Measurements from ENCODE around the gene H19. TPM values are rescaled to one million over a fixed set of nuclear protein-coding genes. Genes with fewer than 3 reads are reported as not detected.

The H19 gene
- total RNA-seq, 1 donor from 2014 or later, result 9,050 TPM

- no peak for DNase-seq (ENCODE audit: low read depth)
Observed at GRCh38 chr11:1983601-1983961, 14.1 kb downstream of the H19 start.

DNA sequence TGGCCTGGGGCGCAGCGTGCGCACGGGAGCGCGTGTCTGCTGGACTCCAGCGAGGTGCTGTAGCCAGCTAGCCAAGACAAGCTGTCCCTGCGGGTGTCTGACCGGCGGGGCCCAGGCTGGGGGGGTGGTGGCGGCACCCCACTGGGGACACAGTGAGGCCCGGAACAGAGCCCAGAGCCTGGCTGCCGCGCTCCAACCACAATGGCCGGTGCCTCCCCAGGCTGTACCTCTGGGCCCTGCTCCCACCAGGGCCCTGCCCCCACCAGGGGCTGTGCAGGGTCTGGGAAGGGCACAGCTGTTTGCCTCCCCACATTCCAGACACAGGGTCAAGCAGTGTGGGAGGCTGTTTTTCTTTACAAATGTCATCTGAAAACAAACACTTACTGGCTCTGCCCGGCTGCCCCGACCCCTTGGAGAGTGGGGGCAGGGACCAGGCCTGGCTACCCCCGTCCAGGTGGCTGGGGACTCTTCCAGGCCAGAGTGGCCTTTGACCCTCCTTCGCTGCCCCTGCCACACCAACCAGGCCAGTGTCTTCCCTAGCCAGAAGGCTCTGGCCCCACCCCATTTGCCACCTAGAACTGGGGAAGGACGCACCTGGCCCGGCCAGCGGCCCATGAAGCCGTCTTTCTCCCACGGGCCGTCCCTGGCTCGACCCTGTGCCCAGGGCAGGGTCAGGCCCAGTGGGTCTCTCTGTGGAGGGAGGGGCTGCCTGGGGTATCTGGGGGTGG lies 14.6 kb downstream of the H19 start:
- DNase-seq (ENCODE audit: low read depth), result no peak

DNA sequence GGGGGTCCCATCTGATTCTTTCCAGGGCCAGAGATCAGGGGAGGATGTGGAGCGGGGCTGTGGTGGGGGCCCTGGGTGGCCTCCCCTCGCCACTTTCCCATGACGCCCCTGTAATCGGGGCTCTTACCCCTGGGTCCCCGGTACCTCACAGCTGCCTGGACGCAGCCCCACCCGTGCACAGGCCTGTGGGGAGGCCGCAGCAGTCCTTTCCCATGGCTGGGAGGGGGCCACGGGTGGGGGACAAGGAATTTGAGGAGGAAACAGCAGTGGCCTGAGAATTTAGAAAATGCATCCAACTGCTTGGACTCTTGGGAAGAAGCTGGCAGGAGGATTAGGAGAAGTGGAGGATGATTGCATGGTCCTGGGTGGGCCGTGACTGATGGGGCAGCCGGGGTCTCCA lies 18.0 kb downstream of the H19 start:
- no peak for DNase-seq (ENCODE audit: low read depth)

DNA sequence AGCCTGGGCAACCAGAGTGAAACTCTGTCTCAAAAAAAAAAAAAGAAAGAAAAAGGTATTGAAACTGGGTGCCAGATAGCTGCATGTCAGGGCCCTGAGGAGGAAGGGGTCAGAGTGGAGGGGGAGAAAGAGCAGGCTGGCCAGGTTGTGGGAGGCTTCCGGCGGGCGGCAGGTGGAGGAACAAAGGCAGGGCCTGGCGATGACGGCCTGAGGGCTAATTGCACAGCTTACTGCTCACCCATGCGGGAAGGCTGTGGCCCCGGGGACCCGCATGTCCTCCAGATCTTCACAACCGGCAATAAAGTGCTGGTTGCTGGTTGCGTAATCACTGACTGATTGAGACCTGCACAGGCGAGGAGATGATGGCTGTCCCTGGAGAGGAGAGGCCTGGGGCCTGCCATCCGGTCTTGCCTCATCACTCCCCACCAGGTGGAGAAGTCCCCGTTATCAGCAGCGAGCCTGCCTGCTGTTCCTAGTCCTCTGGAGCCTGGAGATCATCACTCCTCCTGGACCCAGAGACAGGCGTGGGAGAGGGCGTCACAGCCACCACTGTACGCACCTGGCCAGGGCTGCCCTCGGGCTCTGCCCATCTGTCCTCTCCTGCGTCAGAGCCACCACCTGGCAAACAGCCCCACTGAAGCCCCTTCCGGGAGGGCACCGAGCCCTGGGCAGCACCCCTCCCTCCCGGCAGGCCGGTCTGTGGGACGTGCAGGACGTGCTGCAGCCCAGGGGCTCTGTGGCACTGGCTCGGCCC lies 18.7 kb downstream of the H19 start:
- no peak for DNase-seq (ENCODE audit: low read depth)

DNA sequence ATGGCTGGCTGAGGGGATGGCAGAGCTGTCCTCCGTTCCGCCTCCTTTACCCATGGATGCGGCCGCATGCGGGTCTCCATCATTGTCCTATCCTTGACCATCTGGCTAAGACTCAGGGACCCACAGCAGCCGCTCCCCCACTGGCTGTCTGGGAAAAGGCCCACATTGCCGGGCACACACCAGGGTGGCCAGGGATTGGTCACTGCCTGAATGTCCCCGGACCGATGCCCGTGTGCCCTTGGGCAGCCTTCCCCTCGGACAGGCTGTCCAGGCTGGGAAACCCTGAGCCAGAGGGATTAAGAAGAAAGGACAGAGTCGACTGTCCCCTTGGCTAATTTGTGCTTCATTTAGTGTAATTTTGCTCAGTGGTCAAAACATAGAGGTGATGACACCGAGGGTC lies 22.5 kb downstream of the H19 start:
- DNase-seq (ENCODE audit: low read depth), result no peak

- no peak for DNase-seq (ENCODE audit: low read depth)
Observed at GRCh38 chr11:1970956-1971355, 26.7 kb downstream of the H19 start.

DNA sequence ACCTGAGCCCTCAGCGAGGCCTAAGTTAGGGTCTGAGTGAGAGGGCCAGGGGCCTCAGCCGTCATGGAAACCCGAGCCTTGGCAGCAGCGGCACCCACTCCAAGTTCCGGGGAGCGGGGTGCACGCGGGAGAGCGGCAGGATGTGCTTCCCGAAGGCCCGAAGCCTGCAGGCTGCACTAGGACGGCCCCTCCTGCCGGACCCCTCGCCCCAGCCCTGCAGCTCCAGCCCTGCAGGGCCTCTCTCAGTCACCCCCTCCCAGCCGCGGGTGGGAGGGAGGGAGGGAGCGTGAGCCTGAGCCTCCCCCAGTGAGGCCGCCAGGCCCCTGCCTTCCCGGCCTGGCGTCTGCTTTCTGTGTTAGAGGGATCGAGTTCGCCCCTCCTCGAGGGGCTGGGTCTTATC lies 27.9 kb downstream of the H19 start:
- DNase-seq (ENCODE audit: low read depth), result no peak

DNA sequence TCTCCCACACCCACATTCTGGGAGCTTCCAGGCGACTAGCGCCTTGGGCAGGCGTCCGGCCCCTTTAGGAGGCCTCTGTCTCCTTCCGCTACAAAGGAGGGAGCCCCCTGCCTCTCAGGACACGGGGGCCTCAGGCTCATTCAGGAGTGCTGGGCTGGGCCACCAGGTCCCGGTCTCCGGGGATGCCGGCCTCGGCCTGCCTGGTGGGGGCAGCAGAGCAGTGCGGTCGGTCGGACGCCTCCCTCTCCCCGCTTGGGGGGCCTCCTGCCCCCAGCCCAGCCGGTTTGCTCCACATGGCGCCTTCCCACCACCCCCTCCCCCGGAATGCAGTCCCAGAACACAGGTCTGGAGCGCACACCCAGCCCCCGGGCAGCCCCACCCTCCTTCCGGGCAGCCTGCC lies 28.6 kb downstream of the H19 start:
- DNase-seq (ENCODE audit: low read depth), result no peak

- no peak for DNase-seq (ENCODE audit: low read depth)
Observed at GRCh38 chr11:1968454-1969002, 29.1 kb downstream of the H19 start.

GRCh38 chr11:1967641-1968225 lies 29.9 kb downstream of the H19 start:
- peak; percentile 91 for DNase-seq (ENCODE audit: low read depth)

- DNase-seq (ENCODE audit: low read depth), result no peak
Observed at GRCh38 chr11:1966531-1966930, 31.1 kb downstream of the H19 start.

DNA sequence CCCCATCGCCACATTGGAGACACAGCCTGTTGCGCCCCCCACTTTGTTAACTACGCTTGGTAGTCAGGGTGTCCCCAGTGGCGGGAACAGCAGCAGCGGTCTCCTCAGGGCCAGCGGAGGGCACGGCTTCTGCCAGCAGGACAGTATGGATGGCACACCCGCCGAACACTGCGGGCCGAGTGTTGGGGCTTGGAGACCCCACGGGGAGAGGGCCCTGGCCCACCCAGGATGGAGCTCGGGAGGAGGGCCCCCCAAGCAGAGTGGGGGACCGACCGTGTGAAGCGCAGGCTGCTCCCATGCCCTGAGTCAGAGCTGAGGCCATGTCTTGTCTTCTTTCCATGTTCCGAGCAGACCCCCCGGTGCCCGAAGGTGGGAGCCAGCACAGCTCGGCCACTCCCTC lies 32.7 kb downstream of the H19 start:
- no peak for DNase-seq (ENCODE audit: low read depth)

DNA sequence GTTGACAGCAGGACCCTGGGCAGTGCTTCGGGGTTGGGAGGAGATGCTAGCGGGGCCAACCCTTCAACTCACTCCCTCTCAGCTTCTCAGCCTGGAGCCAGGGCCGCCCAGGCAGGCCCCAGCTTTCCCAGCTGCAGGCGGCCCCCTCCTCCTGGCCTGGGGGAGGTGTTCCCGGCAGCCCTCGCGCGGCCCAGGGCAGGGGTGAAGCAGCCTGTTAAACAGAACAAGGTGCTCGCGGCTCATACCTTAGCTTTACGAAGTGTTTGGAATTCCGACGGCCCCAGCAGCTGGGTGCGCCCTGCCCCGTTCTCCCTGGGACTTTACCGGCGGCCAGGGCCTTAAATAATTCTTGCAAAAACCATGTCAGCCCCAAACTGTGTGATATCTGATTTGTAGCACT lies 33.3 kb downstream of the H19 start:
- no peak for DNase-seq (ENCODE audit: low read depth)

GRCh38 chr11:1963864-1964263 lies 33.8 kb downstream of the H19 start:
- DNase-seq (ENCODE audit: low read depth), result no peak

GRCh38 chr11:1959786-1960185 lies 37.9 kb downstream of the H19 start:
- no peak for DNase-seq (ENCODE audit: low read depth)

DNA sequence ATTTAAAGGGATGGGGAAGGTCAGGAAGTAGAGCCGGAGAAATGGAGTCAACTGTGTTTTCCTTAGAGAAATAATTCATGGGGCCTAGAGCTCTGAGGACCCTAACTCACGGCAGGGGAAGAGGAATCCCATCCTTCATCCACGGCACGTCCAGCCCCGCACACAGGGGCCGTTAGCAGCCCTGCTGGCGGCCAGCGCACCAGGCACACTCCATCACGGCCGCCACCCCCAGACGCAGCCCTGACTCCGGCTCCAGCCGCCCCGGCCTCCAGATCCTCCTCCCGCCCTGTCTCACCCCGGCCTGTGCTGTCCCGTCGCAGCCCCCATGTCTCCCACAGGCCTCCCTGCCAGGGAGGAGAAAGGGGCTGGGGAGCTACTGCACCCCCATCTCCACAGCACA lies 39.3 kb downstream of the H19 start:
- DNase-seq (ENCODE audit: low read depth), result no peak

DNA sequence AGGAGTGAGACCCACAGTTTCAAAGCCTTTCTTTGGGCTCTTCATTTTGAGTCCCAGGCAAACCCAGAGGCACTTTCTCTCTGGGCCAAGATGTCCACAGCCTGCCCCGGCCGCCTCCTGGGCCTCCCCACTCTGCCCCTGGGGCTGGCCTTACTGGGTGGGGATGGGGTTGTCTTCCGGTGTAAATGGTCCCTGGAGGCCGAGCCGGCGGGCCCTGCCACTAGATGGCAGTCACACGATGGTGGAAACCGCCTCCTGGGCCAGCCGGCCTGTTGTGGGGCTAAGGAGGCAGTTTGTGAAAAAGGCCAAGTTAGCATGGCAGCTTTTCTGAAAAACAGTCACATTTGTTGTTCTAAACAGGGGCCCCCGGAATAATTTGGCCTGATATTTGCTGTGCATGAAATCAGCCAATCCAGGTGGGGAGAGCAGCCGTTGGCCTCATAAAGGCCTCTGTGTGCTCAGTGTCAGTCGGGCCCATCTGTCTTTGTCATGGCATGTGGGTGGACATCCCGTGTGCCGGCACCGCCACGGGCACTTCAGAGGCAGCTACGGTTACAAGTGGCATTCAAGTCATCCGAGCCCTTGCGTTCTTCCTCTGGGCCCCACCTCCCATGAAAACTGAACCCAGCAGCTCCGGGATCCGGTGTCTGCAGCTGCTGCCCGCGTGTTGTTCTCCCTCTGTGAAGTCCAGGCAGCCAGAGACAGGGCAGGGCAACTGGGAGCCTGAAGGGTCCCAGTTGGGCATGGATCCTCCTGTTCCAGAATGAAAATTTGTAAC lies 44.0 kb downstream of the H19 start:
- DNase-seq (ENCODE audit: low read depth), result peak; percentile 39

- no peak for DNase-seq (ENCODE audit: low read depth)
Observed at GRCh38 chr11:1952806-1953482, 44.7 kb downstream of the H19 start.

GRCh38 chr11:1949922-1950321 lies 47.7 kb downstream of the H19 start:
- no peak for DNase-seq (ENCODE audit: low read depth)

- DNase-seq (ENCODE audit: low read depth), result no peak
Observed at GRCh38 chr11:1949302-1949701, 48.3 kb downstream of the H19 start.

- DNase-seq (ENCODE audit: low read depth), result no peak
Observed at GRCh38 chr11:1948389-1948788, 49.3 kb downstream of the H19 start.
